Prostate gland (tissue), 2 donors: ENCODE results near the gene MESP2. TPM values are rescaled to one million over a fixed set of nuclear protein-coding genes. Genes with fewer than 3 reads are reported as not detected.
"Not testable (repeated sequence)": the region's sequence is repeated elsewhere in the genome, so short reads cannot be mapped to it uniquely, and the experiment has no call there.

Source experiments
- DNase-seq: peaks from one replicate; pipeline ENCODE4 v3.0.0-alpha.2; 2019; ENCODE audit warnings: low spot score
- H3K27ac ChIP-seq, 2 donors: fragments of 200-600 bp; sonication (generic); 2 replicates each; pipeline ENCODE4 v1.5.1; 2017 to 2019
- H3K27me3 ChIP-seq: fragments of 200-600 bp; sonication (generic); replicated peaks from 2 replicates; pipeline ENCODE4 v1.5.1; 2019; ENCODE audit not compliant: insufficient read depth
- H3K36me3 ChIP-seq, 2 donors: fragments of 200-600 bp; sonication (generic); 1 replicate in 1 of 2; 2 replicates in 1 of 2; pipeline versions ENCODE4 v1.5.1 to v1.8.1; 2017 to 2019
- H3K4me1 ChIP-seq: fragments of 200-600 bp; sonication (generic); replicated peaks from 2 replicates; pipeline ENCODE4 v1.5.1; 2019
- H3K4me3 ChIP-seq, 2 donors: fragments of 200-600 bp; sonication (generic); 2 replicates each; pipeline ENCODE4 v1.5.1; 2017 to 2019
- H3K9me3 ChIP-seq: fragments of 200-600 bp; sonication (generic); 2 replicates; pipeline ENCODE4 v1.5.1; 2017
- CTCF ChIP-seq, 4 experiments: fragments of 200-600 bp in 2 of 4; fragments of 450-650 bp in 2 of 4; sonication (generic) in 2 of 4; IDR thresholded peaks; 1 replicate in 3 of 4; 2 replicates in 1 of 4; pipeline ENCODE4 v1.5.1; 2016 to 2019; ENCODE audit warnings: antibody characterized with exemption in 4 of 4, mild to moderate bottlenecking in 2 of 4, moderate library complexity in 2 of 4
- POLR2A ChIP-seq: fragments of 450-650 bp; IDR thresholded peaks from one replicate; pipeline ENCODE4 v1.6.1; 2016; ENCODE audit warnings: antibody characterized with exemption, mild to moderate bottlenecking
- POLR2AphosphoS5 ChIP-seq: sonication (generic); formaldehyde crosslinking; IDR thresholded peaks from one replicate; pipeline ENCODE4 v1.6.1; 2017; ENCODE audit warnings: antibody characterized with exemption
- WGBS: methylation state at CpG from one replicate; pipeline ENCODE4 v1.1.5; 2018; 5-methylcytosine and 5-hydroxymethylcytosine counted together
- intact Hi-C: fragments of 100-400 bp; cut with DNase I; formaldehyde crosslinking; loops from one replicate; pipeline ENCODE4 v1.14.2; 2022
- total RNA-seq, 2 donors: library from RNA; depleted of rRNA; stranded (reverse); fragments of >200 nt; gene quantifications; one replicate each; pipeline ENCODE4 v1.1.0, GENCODE V29; 2016

Gene MESP2
- total RNA-seq, 2 donors from 2014 or later, result 1.4 TPM; not detected in 1

GRCh38 chr15:89781055-89781454 is 4.9 kb downstream of the MESP2 start:
- peaks cover 6% of the 10 kb centered on the region for H3K4me1 ChIP-seq
- no peaks in the 10 kb centered on the region for H3K27me3 ChIP-seq
- H3K4me3 ChIP-seq, result no peak overlapping the region
- TF ChIP-seq CTCF (IDR thresholded peaks at IDR 0.05) (no peak), POLR2A (no peak), POLR2AphosphoS5 (no peak)
- no peaks in the 10 kb centered on the region for H3K36me3 ChIP-seq
- H3K27ac ChIP-seq, result peak overlapping the region; percentile 47 to 53
- DNase-seq, result no peak
- WGBS, result 72% methylated on average over 6 of the region's 6 CpGs
- H3K9me3 ChIP-seq, result no peaks in the 10 kb centered on the region
- intact Hi-C loops, result no loop called here

DNA sequence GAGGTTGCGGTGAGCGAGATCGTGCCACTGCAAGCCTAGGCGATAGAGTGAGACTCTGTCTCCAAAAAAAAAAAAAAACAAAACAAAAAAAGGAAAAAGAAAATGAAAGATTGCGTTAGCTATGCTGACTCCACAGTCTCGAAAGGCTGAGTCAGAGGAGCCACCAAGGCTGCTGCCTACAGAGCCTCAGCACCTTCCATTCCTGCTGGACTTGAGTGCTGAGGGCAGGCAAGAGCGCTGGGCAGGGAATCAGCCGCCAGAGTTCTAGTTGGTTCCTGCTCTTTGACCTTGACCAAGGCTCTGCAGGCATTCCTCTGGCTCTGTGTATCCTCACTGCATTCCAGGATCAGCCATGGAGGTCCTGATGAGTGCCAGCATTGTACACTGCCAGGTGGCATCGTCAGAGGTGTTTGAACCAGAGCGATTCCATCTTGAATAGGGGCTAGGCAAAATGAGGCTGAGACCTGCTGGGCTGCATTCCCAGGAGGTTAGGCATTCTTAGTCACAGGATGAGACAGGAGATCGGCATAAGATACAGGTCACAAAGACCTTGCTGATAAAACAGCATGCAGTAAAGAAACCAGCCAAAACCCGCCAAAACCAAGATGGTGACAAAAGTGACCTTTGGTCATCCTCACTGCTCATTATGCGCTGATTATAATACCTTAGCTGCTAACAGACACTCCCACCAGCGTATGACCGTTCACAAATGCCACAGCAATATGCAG is 5.9 kb downstream of the MESP2 start:
- Histone ChIP-seq H3K9me3 (no peaks in the 10 kb centered on the region), H3K27me3 (no peaks in the 10 kb centered on the region), H3K4me1 (peaks cover 3% of the 10 kb centered on the region), H3K36me3 (no peaks in the 10 kb centered on the region), H3K4me3 (no peak overlapping the region), H3K27ac (no peak overlapping the region)
- intact Hi-C loops, result no loop called here
- TF ChIP-seq POLR2AphosphoS5, result no peak
- no peak for TF ChIP-seq POLR2A
- TF ChIP-seq CTCF (IDR thresholded peaks at IDR 0.05), result no peak
- 72% methylated on average over 15 of the region's 15 CpGs for WGBS
- no peak for DNase-seq

GRCh38 chr15:89782619-89782950 is 6.5 kb downstream of the MESP2 start:
- H3K4me3 ChIP-seq, H3K27me3 ChIP-seq, H3K36me3 ChIP-seq, intact Hi-C loops, DNase-seq, H3K9me3 ChIP-seq, H3K4me1 ChIP-seq, H3K27ac ChIP-seq: not testable (repeated sequence)
- 92% methylated on average over 9 of the region's 9 CpGs for whole genome bisulfite sequencing

GRCh38 chr15:89783111-89783860 is 7.2 kb downstream of the MESP2 start:
- DNase-seq, result no peak
- Histone ChIP-seq H3K4me1 (peaks cover 3% of the 10 kb centered on the region), H3K36me3 (no peaks in the 10 kb centered on the region), H3K4me3 (no peak overlapping the region), H3K27ac (peak overlapping the region in 1 of 2 donors; percentile 35), H3K9me3 (no peaks in the 10 kb centered on the region), H3K27me3 (no peaks in the 10 kb centered on the region)
- TF ChIP-seq CTCF (IDR thresholded peaks at IDR 0.05), result no peak
- TF ChIP-seq POLR2AphosphoS5, result no peak
- no peak for TF ChIP-seq POLR2A
- intact Hi-C loops, result no loop called here
- 75% methylated on average over 14 of the region's 14 CpGs for WGBS

- H3K4me3 ChIP-seq, result no peak overlapping the region
- 88% methylated on average over 14 of the region's 15 CpGs for WGBS
- intact Hi-C loops, result no loop called here
- H3K9me3 ChIP-seq, result no peaks in the 10 kb centered on the region
- H3K36me3 ChIP-seq, result no peaks in the 10 kb centered on the region
- peak overlapping the region in 1 of 2 donors; percentile 16 for H3K27ac ChIP-seq
- TF ChIP-seq POLR2A (no peak), POLR2AphosphoS5 (no peak)
- peaks cover 3% of the 10 kb centered on the region for H3K4me1 ChIP-seq
- H3K27me3 ChIP-seq, result no peaks in the 10 kb centered on the region
- no peak for DNase-seq
These were observed 7.9 kb downstream of the MESP2 start for GRCh38 chr15:89783861-89784685.
